Ishikawa (cell line): ENCODE data around the gene PLCB4.

Experiments
- CEBPB ChIP-seq: IDR thresholded peaks from 2 replicates; pipeline ENCODE4 v1.6.1; 2012
- CREB1 ChIP-seq: IDR thresholded peaks from 2 replicates; pipeline ENCODE4 v1.6.1; 2012; ENCODE audit warnings: low read depth
- EGR1 ChIP-seq: IDR thresholded peaks from 2 replicates; pipeline ENCODE4 v1.6.1; 2012
- EP300 ChIP-seq: IDR thresholded peaks from 2 replicates; pipeline ENCODE4 v1.6.1; 2012; ENCODE audit warnings: borderline replicate concordance
- FOXM1 ChIP-seq: IDR thresholded peaks from 2 replicates; pipeline ENCODE4 v1.6.1; 2012; ENCODE audit warnings: low read depth, borderline replicate concordance
- MAX ChIP-seq: IDR thresholded peaks from 2 replicates; pipeline ENCODE4 v1.6.1; 2012
- NFIC ChIP-seq: IDR thresholded peaks from 2 replicates; pipeline ENCODE4 v1.6.1; 2012
- RAD21 ChIP-seq: IDR thresholded peaks from 2 replicates; pipeline ENCODE4 v1.6.1; 2012; ENCODE audit warnings: low read depth
- TAF1 ChIP-seq: IDR thresholded peaks from 2 replicates; pipeline ENCODE4 v1.6.1; 2012; ENCODE audit warnings: low read depth, mild to moderate bottlenecking
- TCF12 ChIP-seq: IDR thresholded peaks from 2 replicates; pipeline ENCODE4 v1.6.1; 2012; ENCODE audit warnings: low read depth
- TEAD4 ChIP-seq: IDR thresholded peaks from 2 replicates; pipeline ENCODE4 v1.6.1; 2012
- YY1 ChIP-seq: IDR thresholded peaks from 2 replicates; pipeline ENCODE4 v1.6.1; 2012; ENCODE audit warnings: low read depth
- TF ChIP-seq, protein P1 (sequence below): IDR thresholded peaks from 2 replicates; pipeline ENCODE4 v1.6.1; 2012; ENCODE audit warnings: low read depth, mild to moderate bottlenecking
- TF ChIP-seq, protein P2 (sequence below): IDR thresholded peaks from 2 replicates; pipeline ENCODE4 v1.6.1; 2012

- TF ChIP-seq CREB1 = no peak
- no peak for TF ChIP-seq NFIC
- TF ChIP-seq MAX = no peak
- no peak for TF ChIP-seq RAD21
- TF ChIP-seq, protein P1, sequence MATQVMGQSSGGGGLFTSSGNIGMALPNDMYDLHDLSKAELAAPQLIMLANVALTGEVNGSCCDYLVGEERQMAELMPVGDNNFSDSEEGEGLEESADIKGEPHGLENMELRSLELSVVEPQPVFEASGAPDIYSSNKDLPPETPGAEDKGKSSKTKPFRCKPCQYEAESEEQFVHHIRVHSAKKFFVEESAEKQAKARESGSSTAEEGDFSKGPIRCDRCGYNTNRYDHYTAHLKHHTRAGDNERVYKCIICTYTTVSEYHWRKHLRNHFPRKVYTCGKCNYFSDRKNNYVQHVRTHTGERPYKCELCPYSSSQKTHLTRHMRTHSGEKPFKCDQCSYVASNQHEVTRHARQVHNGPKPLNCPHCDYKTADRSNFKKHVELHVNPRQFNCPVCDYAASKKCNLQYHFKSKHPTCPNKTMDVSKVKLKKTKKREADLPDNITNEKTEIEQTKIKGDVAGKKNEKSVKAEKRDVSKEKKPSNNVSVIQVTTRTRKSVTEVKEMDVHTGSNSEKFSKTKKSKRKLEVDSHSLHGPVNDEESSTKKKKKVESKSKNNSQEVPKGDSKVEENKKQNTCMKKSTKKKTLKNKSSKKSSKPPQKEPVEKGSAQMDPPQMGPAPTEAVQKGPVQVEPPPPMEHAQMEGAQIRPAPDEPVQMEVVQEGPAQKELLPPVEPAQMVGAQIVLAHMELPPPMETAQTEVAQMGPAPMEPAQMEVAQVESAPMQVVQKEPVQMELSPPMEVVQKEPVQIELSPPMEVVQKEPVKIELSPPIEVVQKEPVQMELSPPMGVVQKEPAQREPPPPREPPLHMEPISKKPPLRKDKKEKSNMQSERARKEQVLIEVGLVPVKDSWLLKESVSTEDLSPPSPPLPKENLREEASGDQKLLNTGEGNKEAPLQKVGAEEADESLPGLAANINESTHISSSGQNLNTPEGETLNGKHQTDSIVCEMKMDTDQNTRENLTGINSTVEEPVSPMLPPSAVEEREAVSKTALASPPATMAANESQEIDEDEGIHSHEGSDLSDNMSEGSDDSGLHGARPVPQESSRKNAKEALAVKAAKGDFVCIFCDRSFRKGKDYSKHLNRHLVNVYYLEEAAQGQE = no peak
- TF ChIP-seq EP300 = no peak
- no peak for TF ChIP-seq TEAD4
- TF ChIP-seq, protein P2, sequence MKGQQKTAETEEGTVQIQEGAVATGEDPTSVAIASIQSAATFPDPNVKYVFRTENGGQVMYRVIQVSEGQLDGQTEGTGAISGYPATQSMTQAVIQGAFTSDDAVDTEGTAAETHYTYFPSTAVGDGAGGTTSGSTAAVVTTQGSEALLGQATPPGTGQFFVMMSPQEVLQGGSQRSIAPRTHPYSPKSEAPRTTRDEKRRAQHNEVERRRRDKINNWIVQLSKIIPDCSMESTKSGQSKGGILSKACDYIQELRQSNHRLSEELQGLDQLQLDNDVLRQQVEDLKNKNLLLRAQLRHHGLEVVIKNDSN = no peak
- no peak for TF ChIP-seq FOXM1
- TF ChIP-seq TAF1 = no peak
- TF ChIP-seq CEBPB = no peak
- TF ChIP-seq TCF12 = no peak
- no peak for TF ChIP-seq EGR1
- TF ChIP-seq YY1 = no peak
These were observed 372.0 kb downstream of the PLCB4 start for GRCh38 chr20:9440892-9441291.
